KMS-11 (cell line): Measurements from ENCODE around the gene PRPSAP1.

Source experiments
- H2AFZ ChIP-seq: fragments of 200-600 bp; sonication (generic); 2 replicates; pipeline ENCODE4 v1.6.1; 2016; ENCODE audit warnings: antibody characterized with exemption, mixed run types, low read depth
- H3K27ac ChIP-seq: fragments of 200-600 bp; sonication (generic); 2 replicates; pipeline ENCODE4 v1.6.1; 2016; ENCODE audit warnings: mild to moderate bottlenecking, mixed run types
- H3K27me3 ChIP-seq: fragments of 200-600 bp; sonication (generic); 2 replicates; pipeline ENCODE4 v1.6.1; 2017; ENCODE audit warnings: mild to moderate bottlenecking, low read depth, mixed run types, moderate library complexity; ENCODE audit not compliant: insufficient read depth
- H3K36me3 ChIP-seq: fragments of 200-600 bp; sonication (generic); 2 replicates; pipeline ENCODE4 v1.6.1; 2017; ENCODE audit warnings: mild to moderate bottlenecking, mixed run types; ENCODE audit not compliant: insufficient read depth
- H3K4me1 ChIP-seq: fragments of 200-600 bp; sonication (generic); 2 replicates; pipeline ENCODE4 v1.6.1; 2016; ENCODE audit warnings: mild to moderate bottlenecking, low read depth, mixed run types; ENCODE audit not compliant: poor library complexity, severe bottlenecking
- H3K4me2 ChIP-seq: fragments of 200-600 bp; sonication (generic); 2 replicates; pipeline ENCODE4 v1.7.0; 2016; ENCODE audit warnings: mild to moderate bottlenecking, mixed run types
- H3K4me3 ChIP-seq: fragments of 200-600 bp; sonication (generic); IDR thresholded peaks from 2 replicates; pipeline ENCODE4 v1.6.1; 2017; ENCODE audit warnings: low read depth, low read length, mixed read lengths; ENCODE audit not compliant: insufficient read depth
- H3K79me2 ChIP-seq: fragments of 200-600 bp; sonication (generic); 2 replicates; pipeline ENCODE4 v1.6.1; 2016; ENCODE audit warnings: low read depth, mixed run types; ENCODE audit not compliant: insufficient read depth
- H3K9ac ChIP-seq: fragments of 200-600 bp; sonication (generic); 2 replicates; pipeline ENCODE4 v1.6.1; 2016; ENCODE audit warnings: mild to moderate bottlenecking, mixed run types
- H4K20me1 ChIP-seq: fragments of 200-600 bp; sonication (generic); 2 replicates; pipeline ENCODE4 v1.6.1; 2016; ENCODE audit warnings: mild to moderate bottlenecking, mixed run types; ENCODE audit not compliant: insufficient read depth
- CTCF ChIP-seq: fragments of 200-600 bp; sonication (generic); conservative IDR thresholded peaks from 2 replicates; pipeline ENCODE4 v1.6.1; 2017; ENCODE audit warnings: low read depth, mild to moderate bottlenecking, antibody characterized with exemption, low read length, moderate library complexity, mixed read lengths

PRPSAP1 gene

DNA sequence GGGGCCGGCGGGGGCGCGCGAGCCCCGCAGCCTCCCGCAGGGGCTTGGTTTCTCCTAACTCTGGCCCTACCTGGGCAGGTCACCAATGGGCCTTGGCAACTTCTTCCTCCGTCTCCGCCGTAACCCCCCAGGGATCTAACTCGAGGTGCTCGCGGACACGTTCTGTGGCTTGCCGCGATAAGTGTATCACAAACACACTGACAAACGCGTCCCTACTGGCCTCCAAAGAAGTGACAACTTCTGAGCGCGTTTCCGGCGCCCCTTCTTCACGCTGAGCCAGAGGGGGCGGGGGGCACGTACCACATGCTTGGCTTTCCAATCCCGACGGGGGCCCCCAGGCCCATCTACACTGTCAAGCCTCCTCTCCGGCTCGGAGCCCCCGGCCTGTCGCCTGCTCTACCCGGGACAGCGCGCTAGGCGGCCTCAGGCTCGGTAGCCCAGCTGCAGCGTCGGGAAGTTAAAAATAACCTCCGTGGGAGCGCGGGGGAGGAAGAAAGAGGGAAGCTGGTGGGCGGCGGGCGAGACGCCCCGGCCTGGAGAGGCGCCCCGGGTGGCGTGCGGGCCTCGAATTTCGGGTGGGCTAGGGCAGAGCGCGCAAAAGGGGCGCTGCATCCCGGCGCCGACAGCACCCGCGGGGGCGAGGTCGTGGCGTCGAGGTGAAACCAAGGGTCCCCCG lies 30.0 kb upstream of the PRPSAP1 start:
- TF ChIP-seq CTCF, result no peak; the same call in 1 of the 2 replicates
- H3K4me3 ChIP-seq, result no peak overlapping the region
- H3K27ac ChIP-seq, result 0 out of 2 replicates have a peak overlapping the region, but pooled peaks have one; percentile 1
- H3K9ac ChIP-seq, result peak overlapping the region; percentile 33; the same call in 1 of the 2 replicates
- H3K4me1 ChIP-seq, result peaks cover 17% of the 10 kb centered on the region
- H4K20me1 ChIP-seq, result no peaks in the 10 kb centered on the region
- H3K4me2 ChIP-seq, result peak overlapping the region; percentile 99
- no peaks in the 10 kb centered on the region for H3K36me3 ChIP-seq
- peaks cover 19% of the 10 kb centered on the region for H3K27me3 ChIP-seq
- peak overlapping the region; percentile 84 for H2AFZ ChIP-seq
- H3K79me2 ChIP-seq, result no peaks in the 10 kb centered on the region

- TF ChIP-seq CTCF, result no peak
- no peaks in the 10 kb centered on the region for H3K79me2 ChIP-seq
- H2AFZ ChIP-seq, result peak overlapping the region; percentile 84
- H3K9ac ChIP-seq, result peak overlapping the region; percentile 33; the same call in 1 of the 2 replicates
- no peak overlapping the region for H3K4me3 ChIP-seq
- peaks cover 17% of the 10 kb centered on the region for H3K4me1 ChIP-seq
- no peaks in the 10 kb centered on the region for H3K36me3 ChIP-seq
- peaks cover 19% of the 10 kb centered on the region for H3K27me3 ChIP-seq
- H4K20me1 ChIP-seq, result no peaks in the 10 kb centered on the region
- H3K27ac ChIP-seq, result no peak overlapping the region
- peak overlapping the region; percentile 99 for H3K4me2 ChIP-seq
Observed at GRCh38 chr17:76382803-76383545, 29.3 kb upstream of the PRPSAP1 start.

DNA sequence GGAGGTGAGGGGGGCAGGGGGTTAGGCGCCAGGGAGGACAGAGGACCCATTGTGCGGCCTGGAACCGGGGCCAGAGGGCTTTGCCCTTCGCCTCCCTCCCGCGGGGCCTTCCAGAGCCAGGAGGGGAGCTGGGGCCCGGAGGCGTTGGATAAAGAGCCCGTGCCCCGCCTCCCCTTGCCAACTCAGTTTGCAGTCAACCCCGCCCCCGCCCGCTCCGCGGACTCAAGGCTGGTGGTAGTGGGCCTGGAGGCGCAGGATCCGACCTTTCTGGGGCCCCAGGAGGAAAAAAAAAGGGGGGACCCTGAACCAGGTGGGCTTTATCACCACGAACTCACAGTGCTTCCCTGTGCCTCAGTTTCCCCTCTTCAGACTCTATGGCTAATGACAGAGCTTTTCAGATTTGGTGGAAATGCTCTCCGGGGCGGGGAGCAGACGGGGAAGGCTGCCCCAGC lies 28.7 kb upstream of the PRPSAP1 start:
- peak overlapping the region; percentile 33; the same call in 1 of the 2 replicates for H3K9ac ChIP-seq
- no peaks in the 10 kb centered on the region for H3K36me3 ChIP-seq
- no peak overlapping the region for H3K27ac ChIP-seq
- peaks cover 19% of the 10 kb centered on the region for H3K27me3 ChIP-seq
- no peak overlapping the region for H3K4me3 ChIP-seq
- no peak for TF ChIP-seq CTCF
- peaks cover 17% of the 10 kb centered on the region for H3K4me1 ChIP-seq
- H4K20me1 ChIP-seq, result no peaks in the 10 kb centered on the region
- peak overlapping the region; percentile 99 for H3K4me2 ChIP-seq
- peak overlapping the region; percentile 84; the same call in 1 of the 2 replicates for H2AFZ ChIP-seq
- H3K79me2 ChIP-seq, result no peaks in the 10 kb centered on the region

- Histone ChIP-seq H2AFZ (no peak overlapping the region), H3K27me3 (peaks cover 19% of the 10 kb centered on the region), H3K4me2 (no peak overlapping the region), H3K9ac (no peak overlapping the region), H3K27ac (no peak overlapping the region), H3K36me3 (no peaks in the 10 kb centered on the region), H3K4me1 (peaks cover 17% of the 10 kb centered on the region), H4K20me1 (no peaks in the 10 kb centered on the region), H3K4me3 (no peak overlapping the region), H3K79me2 (no peaks in the 10 kb centered on the region)
- TF ChIP-seq CTCF, result no peak
Observed at GRCh38 chr17:76381633-76382350, 28.1 kb upstream of the PRPSAP1 start.
